HG02885 (cell line): ENCODE data around the gene TNFRSF25.

Experiments used
- ATAC-seq: cut with Tn5 transposase; IDR thresholded peaks from one replicate; pipeline ENCODE4 v1.9.1; 2021; ENCODE audit warnings: mild to moderate bottlenecking; ENCODE audit not compliant: unreplicated experiment, poor library complexity

TNFRSF25 gene

GRCh38 chr1:6471086-6471969, 5.4 kb upstream of the TNFRSF25 start:
- ATAC-seq: no peak

GRCh38 chr1:6470132-6471085, 4.4 kb upstream of the TNFRSF25 start:
- ATAC-seq: no peak

DNA sequence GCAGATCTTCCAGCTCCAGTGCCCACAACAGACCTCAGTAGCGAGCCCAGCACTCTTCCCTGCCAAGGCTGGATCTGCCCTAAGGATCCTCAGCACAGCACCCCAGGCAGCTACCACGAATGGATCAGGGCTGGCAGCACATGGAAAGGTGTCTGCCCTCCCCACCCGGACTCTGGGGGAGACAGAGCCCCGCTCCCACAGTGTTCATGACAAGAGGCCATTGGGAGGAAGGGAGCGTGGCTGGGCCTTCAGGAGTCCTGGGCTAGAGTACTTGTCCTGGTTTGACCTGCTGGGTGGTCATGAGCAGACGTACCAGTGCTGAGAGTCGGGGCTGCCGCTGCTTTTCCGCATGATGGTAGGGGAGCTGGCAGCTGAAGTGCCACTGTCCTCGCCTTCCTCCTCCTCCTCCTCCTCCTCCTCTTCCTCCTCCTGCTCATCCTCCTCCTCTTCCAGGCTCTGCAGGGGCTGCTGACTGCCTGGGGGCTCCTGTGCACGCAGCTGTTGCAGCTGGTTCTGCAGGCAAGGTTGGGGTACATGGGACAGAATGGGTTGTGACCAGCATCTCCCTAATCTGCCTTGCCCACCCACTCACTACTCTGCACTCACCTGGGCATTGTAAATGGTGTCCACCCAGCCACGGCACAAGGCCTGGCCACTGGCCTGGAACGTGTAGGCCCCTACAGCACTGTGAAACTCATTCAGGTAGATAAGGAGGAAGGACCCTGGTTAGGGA, 2.9 kb upstream of the TNFRSF25 start:
- no peak for ATAC-seq

GRCh38 chr1:6467744-6468688, 2.0 kb upstream of the TNFRSF25 start:
- no peak for ATAC-seq

GRCh38 chr1:6467224-6467623, 1.3 kb upstream of the TNFRSF25 start:
- ATAC-seq: no peak

DNA sequence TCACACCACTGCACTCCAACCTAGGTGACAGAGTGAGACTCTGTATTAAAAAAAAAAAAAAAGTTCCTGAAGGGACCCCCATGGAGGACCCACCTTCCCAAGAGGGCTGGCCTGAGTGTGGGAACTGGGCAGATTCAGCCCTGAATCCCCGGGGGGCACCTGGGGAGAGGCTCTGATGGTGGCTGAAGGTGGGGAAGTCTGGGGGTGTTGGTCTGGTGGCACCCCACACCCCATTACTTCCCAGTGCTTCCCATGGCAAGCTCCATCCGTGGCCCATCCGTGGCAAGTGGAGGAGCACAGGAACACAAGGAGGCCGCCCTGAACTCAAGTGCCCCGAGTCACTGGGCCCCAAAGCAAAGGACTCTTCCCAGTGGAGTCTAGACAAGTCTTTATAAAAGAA, 778 bp upstream of the TNFRSF25 start:
- no peak for ATAC-seq

DNA sequence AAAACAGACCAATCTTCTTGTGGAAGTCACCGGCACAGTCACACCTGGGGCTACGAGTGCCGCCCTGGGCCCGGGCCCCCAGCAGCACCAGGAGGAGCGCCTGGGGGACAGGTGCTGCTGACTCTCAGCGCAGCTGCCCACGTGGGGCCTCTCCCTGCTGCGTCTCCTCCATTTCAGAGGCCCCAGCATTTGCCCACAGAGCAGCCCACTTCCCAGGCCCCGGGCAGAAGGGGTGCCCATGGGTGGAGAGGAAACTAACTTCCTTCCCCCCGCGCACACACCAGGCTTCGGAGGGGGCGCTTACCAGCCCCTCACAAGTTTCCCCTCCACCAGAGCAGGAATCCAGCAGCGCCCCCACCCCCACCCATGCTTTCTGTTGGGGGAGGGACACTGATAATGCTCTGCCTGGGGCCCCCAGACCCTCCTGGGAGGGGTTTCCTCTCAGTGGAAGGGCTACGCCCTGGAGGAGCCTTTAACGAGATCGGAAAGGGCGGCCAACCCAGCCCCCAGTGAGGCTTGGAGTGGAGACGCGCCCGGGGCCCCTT, 440 bp downstream of the TNFRSF25 start:
- ATAC-seq: no peak

- ATAC-seq: no peak
These were observed 1.1 kb downstream of the TNFRSF25 start for GRCh38 chr1:6464915-6465314.

DNA sequence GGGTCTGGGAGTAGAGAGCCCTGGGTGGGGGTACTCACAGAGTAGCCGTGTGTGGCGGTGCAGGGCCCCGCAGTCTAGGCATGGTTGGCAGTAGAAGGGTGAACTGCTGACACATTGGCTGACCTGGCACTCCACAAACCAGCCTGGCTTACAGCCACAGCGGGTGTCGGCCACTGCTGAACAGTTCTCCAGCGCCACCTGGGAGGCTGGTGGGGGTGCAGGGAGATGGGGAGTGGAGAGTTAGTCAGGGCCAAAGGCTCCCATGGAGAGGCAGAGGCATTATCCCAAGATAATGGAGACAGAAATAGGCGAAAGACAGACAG, 1.5 kb downstream of the TNFRSF25 start:
- ATAC-seq: no peak

GRCh38 chr1:6463120-6463412, 2.9 kb downstream of the TNFRSF25 start:
- no peak for ATAC-seq

DNA sequence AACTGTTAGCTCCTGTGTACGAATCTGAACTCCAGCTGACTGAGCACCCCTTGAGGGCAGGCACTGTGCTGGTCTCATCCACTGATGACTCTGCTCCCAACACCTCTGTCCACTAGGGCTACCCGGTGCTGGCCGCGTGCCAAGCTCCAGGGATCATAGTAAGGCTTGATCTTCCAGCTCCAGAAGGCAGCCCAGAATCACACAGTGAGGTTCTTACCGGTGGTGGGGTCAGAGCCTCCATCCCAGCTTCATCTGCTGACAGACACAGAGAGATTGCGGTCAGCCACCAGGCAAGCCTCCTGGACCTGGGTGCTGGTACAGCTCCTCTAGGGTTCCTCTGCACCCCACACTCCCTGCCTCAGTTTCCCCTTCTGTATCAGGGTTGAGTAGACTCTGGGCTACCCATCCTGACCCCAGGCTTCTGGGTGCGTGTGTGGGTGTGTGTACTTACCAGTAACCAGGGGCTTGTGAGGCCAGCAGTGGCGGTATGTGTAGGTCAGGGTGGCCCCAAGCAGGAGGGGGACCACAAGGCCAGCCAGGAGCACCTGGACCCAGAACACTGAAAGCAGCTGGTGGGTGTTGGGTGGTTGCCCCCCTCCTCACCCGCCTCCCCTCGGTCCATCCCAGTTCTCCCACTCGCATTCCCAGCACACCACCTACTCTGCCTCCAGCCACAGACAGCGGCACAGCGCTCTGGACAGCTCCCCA, 3.4 kb downstream of the TNFRSF25 start:
- no peak for ATAC-seq

DNA sequence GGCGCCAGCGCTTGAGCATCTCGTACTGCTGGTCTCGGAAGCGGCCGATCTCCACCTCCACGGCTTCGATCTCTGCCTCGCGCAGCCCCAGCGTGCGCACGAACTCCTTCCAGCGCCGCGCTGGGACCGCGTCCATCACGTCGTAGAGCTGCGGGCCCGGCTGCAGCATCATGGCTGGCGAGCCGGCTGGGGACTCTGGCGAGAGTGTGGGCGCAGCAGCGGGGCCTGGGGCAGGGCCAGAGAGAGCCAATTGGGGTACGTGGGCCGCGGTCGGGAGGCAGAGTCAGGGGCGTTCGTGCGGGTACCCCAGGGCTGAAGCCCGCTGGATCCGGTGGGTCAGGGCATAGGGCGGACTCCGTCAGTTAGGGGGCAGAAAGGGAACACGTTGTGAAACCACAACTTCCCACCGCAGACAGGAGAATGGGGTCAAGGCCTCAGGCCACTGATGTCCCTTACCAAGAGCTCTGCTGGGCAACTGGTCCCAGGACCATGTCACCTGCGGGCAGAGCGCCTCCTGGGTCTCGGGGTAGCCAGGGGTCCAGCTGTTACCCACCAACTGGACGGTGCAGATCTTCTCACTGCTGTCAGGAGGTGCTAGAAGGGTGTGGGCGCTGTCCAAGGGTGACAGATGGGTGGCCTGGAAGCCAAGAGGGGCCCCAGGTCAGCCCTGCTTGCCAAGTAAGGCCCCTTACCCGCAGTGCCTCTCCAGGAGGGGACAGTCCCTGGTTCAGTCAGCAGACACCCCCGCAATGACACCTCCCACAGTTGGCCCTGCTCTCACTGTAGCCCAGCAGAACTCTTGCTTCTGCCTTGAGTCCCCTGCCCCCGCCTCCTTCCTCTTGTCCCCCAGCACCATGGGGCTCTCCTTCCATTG, 4.2 kb downstream of the TNFRSF25 start:
- ATAC-seq: no peak

DNA sequence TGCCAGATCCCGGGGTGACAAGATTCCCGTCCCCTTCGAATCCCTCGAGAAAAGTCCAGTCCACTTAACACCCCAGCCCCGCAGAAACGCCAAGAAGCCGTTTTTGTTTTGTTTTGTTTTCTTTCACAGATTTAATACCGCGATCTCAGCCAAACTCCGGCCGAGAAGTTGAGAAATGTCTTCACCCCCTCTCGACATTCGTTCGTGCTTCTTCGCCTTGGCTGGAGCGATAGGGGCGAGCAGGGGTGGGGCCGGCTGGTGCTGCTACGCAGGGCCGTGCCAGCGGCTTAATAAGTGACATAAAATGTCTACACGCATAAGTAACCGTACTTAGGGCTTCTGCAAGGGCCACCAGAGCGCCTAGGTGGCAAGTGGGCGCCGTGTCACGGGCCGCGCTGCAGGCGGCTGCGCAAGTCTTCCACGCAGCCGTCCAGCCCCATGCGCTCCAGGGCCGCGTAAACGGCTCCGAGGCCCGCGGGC, 4.9 kb downstream of the TNFRSF25 start:
- ATAC-seq: no peak

GRCh38 chr1:6460301-6461050, 5.5 kb downstream of the TNFRSF25 start:
- ATAC-seq: no peak

DNA sequence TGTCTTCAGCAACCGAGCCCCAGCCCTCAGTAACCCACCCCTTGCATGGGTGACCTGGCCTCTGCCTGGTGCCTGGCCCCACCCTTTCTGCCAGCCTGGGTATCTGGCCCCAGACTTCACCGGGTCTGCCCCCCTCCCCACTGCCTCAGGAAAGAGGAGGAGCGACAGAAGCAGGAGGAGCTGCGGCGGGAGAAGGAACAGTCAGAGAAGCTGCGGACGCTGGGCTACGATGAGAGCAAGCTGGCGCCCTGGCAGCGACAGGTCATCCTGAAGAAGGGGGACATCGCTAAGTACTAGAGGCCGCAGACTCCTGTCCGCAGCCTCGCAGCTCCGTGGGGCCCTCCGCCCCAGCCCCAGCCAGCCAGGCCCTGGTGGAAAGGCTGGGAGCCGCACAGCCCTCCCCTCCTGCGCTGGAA, 6.1 kb downstream of the TNFRSF25 start:
- no peak for ATAC-seq

- no peak for ATAC-seq
These were observed 9.0 kb downstream of the TNFRSF25 start for GRCh38 chr1:6456800-6457466.
